Left lobe of liver (tissue), 2 donors: ENCODE data around the gene XPR1. TPM values are rescaled to one million over a fixed set of nuclear protein-coding genes. Genes with fewer than 3 reads are reported as not detected.

Experiments
- ATAC-seq: fragments of 200-7000 bp; cut with Tn5 transposase; one replicate; pipeline ENCODE4 v1.9.1; 2020; ENCODE audit warnings: mild to moderate bottlenecking, moderate library complexity
- DNase-seq: peaks from one replicate; pipeline ENCODE4 v3.0.0-alpha.2; 2020; ENCODE audit warnings: low spot score
- total RNA-seq: library from RNA; stranded (reverse); gene quantifications from one replicate; pipeline ENCODE4 v1.2.1, GENCODE V29; 2021
- donor health status: DM: no; HTN: no; CAD: no; lungs with moderate emphysema.
- donor health status: DM: no; HTN: yes; CAD: no.

Gene XPR1
- total RNA-seq, 1 donor from 2014 or later, result 7.4 TPM

GRCh38 chr1:180881806-180882509 lies 250.1 kb downstream of the XPR1 start:
- DNase-seq (no peak), ATAC-seq (peak; percentile 80)

DNA sequence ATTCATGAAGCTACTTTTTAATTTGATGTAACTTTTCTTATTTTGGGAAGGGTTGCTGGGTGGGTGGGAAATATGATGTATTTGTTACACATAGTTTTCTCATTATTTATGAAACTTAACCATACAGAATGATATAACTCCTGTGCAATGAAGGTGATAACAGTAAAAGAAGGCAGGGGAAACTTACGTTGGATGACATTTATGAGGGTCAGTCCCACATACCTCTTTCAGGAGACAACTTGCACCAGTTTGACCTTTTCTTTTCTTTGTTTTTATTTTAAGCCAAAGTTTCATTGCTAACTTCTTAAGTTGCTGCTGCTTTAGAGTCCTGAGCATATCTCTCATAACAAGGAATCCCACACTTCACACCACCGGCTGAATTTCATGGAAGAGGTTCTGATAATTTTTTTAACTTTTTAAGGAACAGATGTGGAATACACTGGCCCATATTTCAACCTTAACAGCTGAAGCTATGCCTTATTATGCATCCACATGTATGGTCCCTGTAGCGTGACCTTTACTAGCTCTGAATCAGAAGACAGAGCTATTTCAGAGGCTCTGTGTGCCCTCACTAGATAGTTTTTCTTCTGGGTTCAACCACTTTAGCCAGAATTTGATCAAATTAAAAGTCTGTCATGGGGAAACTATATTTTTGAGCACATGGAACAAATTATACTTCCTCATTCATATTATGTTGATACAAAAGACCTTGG lies 252.9 kb downstream of the XPR1 start:
- ATAC-seq (no peak), DNase-seq (no peak)

DNA sequence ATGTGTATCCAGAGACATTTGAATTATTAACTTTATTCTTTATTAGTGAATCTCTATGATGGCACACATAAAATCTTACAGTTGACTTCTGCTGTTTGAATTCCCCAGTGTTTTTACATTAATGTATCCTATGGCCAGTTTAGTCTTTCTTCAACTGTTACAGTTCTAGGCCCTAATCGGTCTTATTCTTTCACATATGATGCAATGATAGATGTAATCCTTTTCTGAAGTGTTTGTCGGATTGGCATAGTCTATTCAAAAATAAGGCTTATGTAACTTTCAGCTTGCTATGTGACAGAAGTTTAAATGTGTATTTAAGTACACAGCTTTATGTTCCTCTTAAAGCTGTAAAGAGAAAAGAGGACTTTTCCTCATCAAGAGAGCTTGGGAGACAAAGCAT lies 254.5 kb downstream of the XPR1 start:
- ATAC-seq, result no peak

GRCh38 chr1:180887841-180888240 lies 256.0 kb downstream of the XPR1 start:
- no peak for ATAC-seq
- no peak for DNase-seq

More for the DNA sequence above, 254.5 kb downstream of the XPR1 start:
- DNase-seq, result no peak

DNA sequence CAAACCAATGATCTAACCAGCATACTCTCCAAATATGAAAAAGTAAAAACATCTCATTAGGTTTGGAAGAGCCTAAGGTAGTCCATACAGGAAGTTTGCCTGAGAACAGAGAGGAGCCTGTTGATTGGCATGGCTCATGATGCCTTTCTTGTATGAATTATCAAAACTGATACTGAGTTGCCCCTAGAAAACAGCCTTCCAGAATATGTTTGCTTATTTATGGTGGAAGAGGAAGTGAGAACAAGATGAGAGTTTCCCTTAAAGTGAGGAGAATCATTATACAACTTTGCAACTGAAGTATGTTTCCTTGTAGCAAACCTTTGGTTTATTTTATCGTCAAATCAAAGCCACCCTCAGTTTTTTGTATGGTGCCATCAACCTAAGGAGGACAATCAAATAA lies 257.0 kb downstream of the XPR1 start:
- DNase-seq (no peak), ATAC-seq (no peak)

GRCh38 chr1:180889325-180889724 lies 257.5 kb downstream of the XPR1 start:
- no peak for DNase-seq
- ATAC-seq, result no peak

GRCh38 chr1:180892272-180892671 lies 260.4 kb downstream of the XPR1 start:
- ATAC-seq, result peak; percentile 74
- no peak for DNase-seq

DNA sequence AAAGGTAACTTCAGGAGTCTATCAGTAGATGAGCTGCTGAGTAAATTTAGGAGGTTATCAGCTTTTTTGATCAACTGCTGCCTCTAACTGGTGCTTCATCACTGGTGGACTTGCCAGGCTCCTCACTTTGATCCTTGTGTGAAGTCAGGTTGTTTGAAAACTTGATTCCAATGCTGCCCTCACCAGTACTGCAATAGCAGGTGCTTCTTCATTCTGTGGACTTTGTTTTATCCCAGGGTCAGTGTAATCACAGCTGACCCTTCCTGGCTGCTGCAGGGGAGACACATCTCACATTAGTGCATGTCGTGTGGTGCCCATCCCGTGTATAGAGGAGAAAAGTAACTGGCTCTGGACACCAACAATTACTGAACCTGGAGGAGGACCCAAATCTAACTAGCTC lies 260.9 kb downstream of the XPR1 start:
- no peak for ATAC-seq
- no peak for DNase-seq

DNA sequence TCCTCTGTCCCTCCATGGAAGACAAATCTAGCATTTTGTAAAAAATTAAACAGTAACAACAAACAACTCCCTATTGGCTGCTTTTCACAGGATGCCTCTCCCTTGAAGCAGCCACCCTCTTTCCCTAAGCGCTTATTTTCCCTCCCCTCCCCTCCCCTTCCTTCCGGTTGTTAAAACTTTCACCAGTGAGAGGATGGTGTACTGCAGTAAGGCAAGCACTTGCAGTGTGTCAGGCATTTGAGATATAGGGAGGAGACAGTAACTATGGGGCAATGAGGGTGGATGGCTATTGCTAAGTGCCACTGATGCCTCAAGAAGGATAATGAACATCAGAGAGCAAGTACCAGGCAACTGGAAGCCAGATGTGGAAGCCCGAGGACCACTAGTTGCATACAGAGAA lies 261.8 kb downstream of the XPR1 start:
- DNase-seq (no peak), ATAC-seq (no peak)

GRCh38 chr1:180896161-180896560 lies 264.3 kb downstream of the XPR1 start:
- DNase-seq (no peak), ATAC-seq (no peak)

GRCh38 chr1:180898441-180899219 lies 266.8 kb downstream of the XPR1 start:
- peak; percentile 29 for ATAC-seq

DNA sequence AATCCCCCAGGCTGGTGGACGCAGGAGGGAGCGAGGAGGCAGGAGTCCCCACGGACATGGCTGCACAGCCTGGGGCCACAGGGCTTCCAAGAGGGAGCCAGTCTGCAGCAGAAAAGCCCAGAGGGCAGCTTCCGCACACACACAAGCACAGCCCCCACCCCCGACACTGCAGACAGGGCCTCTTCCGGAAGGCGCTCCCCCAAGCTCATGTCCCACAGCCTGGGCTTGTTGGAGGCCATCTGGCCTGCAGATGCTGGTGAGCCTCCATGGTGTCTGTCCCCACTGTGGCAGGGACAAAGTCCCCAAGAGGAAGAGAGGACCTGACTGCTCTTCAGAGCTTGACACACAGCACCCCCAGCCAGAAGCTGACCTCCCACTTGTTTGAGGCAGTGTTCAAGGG lies 267.4 kb downstream of the XPR1 start:
- no peak for ATAC-seq
- DNase-seq, result no peak

More at GRCh38 chr1:180898441-180899219, 266.8 kb downstream of the XPR1 start:
- no peak for DNase-seq

DNA sequence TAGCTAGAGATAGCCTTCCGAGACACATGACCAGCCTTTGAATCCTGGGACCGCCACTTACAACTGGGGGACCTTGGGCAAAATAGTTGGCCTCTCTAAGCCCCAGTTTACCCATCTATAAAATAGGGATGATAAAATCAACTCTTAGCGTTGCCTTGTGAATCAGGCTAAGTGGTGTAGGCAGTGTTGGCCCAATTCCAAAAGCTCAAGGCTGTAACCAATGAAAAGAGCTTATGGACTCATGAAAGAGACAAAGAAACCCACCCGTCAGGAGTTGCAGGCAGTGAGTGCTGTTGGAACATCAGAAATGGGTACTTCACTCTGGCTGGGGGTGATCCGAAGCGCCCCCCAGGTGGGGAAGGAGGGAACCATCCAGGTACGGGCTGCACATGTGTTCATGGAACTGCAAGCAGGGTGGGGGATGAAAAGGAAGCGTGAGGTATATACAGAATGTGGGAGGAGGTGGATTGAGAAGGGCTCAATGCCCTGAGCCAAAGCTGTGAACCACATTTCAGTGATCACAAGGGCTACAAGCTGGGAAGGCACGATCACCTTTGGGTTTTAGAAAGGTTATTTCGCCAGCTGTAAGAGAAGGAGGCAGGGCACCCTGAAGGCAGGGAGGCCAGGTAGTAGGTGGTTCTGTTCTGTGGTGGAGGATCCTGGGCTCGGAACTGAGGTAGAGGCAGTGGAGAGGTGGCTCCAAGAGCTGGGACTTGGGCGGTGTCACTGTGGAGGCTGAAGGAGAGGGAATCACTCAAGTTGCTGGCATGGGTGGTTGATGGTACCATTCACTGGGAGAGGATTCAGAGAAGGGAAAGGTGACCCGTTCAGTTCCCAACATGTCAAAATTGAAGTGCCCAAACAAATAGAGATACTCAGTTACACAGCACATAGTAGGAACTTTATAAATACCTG lies 269.5 kb downstream of the XPR1 start:
- ATAC-seq, result no peak
- DNase-seq, result no peak

- ATAC-seq, result no peak
- no peak for DNase-seq
These were observed 270.7 kb downstream of the XPR1 start for GRCh38 chr1:180902541-180902940.

GRCh38 chr1:180905927-180906326 lies 274.1 kb downstream of the XPR1 start:
- ATAC-seq (no peak), DNase-seq (no peak)

DNA sequence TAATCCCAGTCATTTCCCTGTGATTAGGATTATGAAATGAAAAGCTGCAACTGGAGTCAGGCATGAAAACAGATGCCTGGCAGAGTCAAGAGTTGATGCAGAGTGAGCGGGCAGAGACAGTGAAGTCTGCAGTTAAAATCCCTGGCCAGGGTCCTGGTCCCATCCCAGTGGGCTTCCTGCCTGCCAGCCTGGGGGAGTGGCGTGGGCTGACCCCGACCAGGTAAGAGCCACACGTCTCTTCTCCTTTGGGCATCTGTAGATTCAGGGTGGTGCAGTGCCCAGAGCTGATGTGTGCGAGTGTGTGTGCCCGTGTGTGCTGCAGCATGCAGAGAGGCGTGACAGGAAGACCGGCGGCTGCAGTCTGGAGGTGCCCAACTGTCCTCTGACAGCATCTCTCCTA lies 274.7 kb downstream of the XPR1 start:
- peak; percentile 35 for DNase-seq

DNA sequence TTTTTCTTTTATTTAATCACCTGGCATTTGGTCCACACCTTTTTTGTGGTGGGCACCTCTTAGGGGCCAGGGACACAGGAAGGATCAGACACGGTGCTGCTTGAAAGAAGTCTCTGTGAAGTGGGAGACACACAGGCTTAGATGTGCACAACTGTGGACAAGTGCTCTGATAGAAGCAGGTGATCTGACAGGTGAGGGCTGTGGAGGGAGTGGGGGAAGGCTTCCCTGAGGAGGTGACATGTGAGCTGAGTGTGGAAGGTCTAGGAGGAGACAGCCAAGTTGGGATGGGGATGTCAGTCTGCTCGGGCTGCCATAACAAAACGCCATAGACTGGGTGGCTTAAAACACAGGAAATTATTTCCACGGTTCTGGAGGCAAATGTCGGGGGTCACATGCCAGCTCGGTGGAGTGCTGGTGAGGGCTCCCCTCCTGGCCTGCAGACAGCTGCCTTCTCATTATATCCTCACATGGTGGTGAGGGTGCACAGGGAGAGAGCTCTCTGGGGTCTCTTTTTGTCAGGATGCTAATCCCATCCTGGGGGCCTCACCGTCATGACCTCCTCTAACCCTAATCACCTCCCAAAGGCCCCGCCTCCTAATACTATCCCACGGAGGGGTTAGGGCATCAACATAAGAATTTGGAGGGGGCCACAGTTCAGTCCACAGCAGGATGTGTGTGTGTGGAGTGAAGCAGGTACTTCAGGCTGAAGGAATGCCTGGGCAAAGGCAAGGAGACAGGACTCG lies 275.7 kb downstream of the XPR1 start:
- DNase-seq, result peak; percentile 22

More for the DNA sequence above, 274.7 kb downstream of the XPR1 start:
- ATAC-seq, result no peak

GRCh38 chr1:180908074-180908765 lies 276.4 kb downstream of the XPR1 start:
- ATAC-seq (no peak), DNase-seq (peak; percentile 26)

More for the DNA sequence above, 275.7 kb downstream of the XPR1 start:
- ATAC-seq, result no peak

GRCh38 chr1:180909005-180909414 lies 277.2 kb downstream of the XPR1 start:
- DNase-seq, result peak; percentile 16
- ATAC-seq, result no peak
